SK-N-SH treated with all-trans-retinoic acid at 6 μM for 48 hours (cell line): ENCODE results near the gene LTBP2.
"Not testable (repeated sequence)": the region's sequence is repeated elsewhere in the genome, so short reads cannot be mapped to it uniquely, and the experiment has no call there.

Experiments used
- ATAC-seq: fragments of 200-7000 bp; cut with Tn5 transposase; 3 replicates; pipeline ENCODE4 v1.9.1; 2020; ENCODE audit warnings: mild to moderate bottlenecking, moderate library complexity
- BACH2 ChIP-seq: fragments of 250-450 bp; sonication (Bioruptor Pico); IDR thresholded peaks from 2 replicates; pipeline ENCODE4 v1.9.0; 2021; ENCODE audit warnings: mild to moderate bottlenecking, borderline replicate concordance
- CSDC2 ChIP-seq: fragments of 250-450 bp; sonication (Bioruptor Pico); IDR thresholded peaks from 2 replicates; pipeline ENCODE4 v1.5.0; 2020; ENCODE audit warnings: mild to moderate bottlenecking, moderate library complexity
- ESRRG ChIP-seq: fragments of 250-450 bp; sonication (Bioruptor Pico); IDR thresholded peaks from 2 replicates; pipeline ENCODE4 v1.6.1; 2021; ENCODE audit warnings: mild to moderate bottlenecking
- GLIS3 ChIP-seq: fragments of 250-450 bp; sonication (Bioruptor Pico); IDR thresholded peaks from 2 replicates; pipeline ENCODE4 v1.5.0; 2020; ENCODE audit warnings: mild to moderate bottlenecking, moderate library complexity
- OSR1 ChIP-seq: fragments of 250-450 bp; sonication (Bioruptor Pico); IDR thresholded peaks from 2 replicates; pipeline ENCODE4 v1.8.0; 2022; ENCODE audit warnings: moderate library complexity, mild to moderate bottlenecking, inconsistent platforms
- PATZ1 ChIP-seq: fragments of 250-450 bp; sonication (Bioruptor Pico); IDR thresholded peaks from 2 replicates; pipeline ENCODE4 v1.8.0; 2020; ENCODE audit warnings: mild to moderate bottlenecking, moderate library complexity, borderline replicate concordance
- SNAI2 ChIP-seq: fragments of 250-450 bp; sonication (Bioruptor Pico); IDR thresholded peaks from 2 replicates; pipeline ENCODE4 v1.5.0; 2020; ENCODE audit warnings: mild to moderate bottlenecking, moderate library complexity
- TSHZ2 ChIP-seq: fragments of 250-450 bp; sonication (Bioruptor Pico); IDR thresholded peaks from 2 replicates; pipeline ENCODE4 v1.5.0; 2020; ENCODE audit warnings: mild to moderate bottlenecking, moderate library complexity
- ZNF70 ChIP-seq: fragments of 450-650 bp; formaldehyde crosslinking; IDR thresholded peaks from 2 replicates; pipeline ENCODE4 v1.5.0; 2020; ENCODE audit warnings: mild to moderate bottlenecking, moderate library complexity
- ZNF8 ChIP-seq: fragments of 450-650 bp; formaldehyde crosslinking; IDR thresholded peaks from 2 replicates; pipeline ENCODE4 v1.5.0; 2020; ENCODE audit warnings: mild to moderate bottlenecking, moderate library complexity
- TF ChIP-seq, protein P1 (sequence below): fragments of 250-450 bp; sonication (Bioruptor Pico); IDR thresholded peaks from 2 replicates; pipeline ENCODE4 v1.5.1; 2021; ENCODE audit warnings: mild to moderate bottlenecking, moderate library complexity

Gene LTBP2

DNA sequence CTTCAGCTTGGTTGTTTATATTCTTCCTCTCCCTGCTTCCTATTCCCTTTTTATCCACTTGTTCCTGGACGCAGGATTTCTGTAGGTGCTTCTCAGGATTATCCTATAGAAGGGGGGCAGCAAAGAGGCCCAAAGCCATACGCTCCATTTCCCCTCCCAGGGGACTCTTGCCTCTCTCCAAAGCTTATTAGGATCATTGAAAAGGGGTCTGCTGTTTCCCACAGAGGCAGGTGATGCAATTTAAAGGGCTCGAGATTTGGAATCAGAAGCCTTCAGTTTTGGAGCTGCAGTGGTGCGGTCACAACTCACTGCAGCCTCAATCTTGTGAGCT, 154.5 kb downstream of the LTBP2 start:
- TF ChIP-seq OSR1 (no peak), ZNF70 (CRISPR knock-in tag) (no peak), ESRRG (CRISPR knock-in tag) (no peak), PATZ1 (CRISPR knock-in tag) (no peak), CSDC2 (CRISPR knock-in tag) (no peak)

GRCh38 chr14:74456684-74457564, 155.1 kb downstream of the LTBP2 start:
- no peak for ATAC-seq
- TF ChIP-seq GLIS3 (CRISPR knock-in tag) (no peak), SNAI2 (CRISPR knock-in tag) (no peak), OSR1 (no peak), CSDC2 (CRISPR knock-in tag) (no peak), TSHZ2 (CRISPR knock-in tag) (no peak), ZNF8 (no peak), BACH2 (no peak)
- TF ChIP-seq, protein P1, sequence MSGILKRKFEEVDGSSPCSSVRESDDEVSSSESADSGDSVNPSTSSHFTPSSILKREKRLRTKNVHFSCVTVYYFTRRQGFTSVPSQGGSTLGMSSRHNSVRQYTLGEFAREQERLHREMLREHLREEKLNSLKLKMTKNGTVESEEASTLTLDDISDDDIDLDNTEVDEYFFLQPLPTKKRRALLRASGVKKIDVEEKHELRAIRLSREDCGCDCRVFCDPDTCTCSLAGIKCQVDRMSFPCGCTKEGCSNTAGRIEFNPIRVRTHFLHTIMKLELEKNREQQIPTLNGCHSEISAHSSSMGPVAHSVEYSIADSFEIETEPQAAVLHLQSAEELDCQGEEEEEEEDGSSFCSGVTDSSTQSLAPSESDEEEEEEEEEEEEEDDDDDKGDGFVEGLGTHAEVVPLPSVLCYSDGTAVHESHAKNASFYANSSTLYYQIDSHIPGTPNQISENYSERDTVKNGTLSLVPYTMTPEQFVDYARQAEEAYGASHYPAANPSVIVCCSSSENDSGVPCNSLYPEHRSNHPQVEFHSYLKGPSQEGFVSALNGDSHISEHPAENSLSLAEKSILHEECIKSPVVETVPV = no peak

More for the DNA sequence above, 154.5 kb downstream of the LTBP2 start:
- no peak for ATAC-seq

GRCh38 chr14:74454397-74454796, 157.6 kb downstream of the LTBP2 start:
- not testable (repeated sequence) for ATAC-seq
